ENCODE results near the gene SHTN1.

DNA sequence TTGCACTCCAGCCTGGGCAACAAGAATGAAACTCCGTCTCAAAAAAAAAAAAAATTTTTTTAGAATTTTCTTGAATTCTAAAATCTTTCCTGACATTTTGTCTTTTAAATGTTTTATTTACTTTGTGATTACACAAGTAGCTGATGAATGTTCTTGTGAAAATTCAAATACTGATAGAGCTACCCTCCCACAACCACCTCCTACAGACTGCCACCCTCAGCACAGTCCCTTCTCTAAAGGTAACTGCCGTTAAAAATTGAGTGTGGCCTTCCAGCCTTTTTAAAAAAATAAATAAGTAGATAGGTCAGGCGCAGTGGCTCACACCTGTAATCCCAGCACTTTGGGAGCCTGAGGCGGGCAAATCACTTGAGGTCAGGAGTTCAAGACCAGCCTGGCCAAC is 140.6 kb downstream of the SHTN1 start:
- TF ChIP-seq EZH2 (IDR thresholded peaks at IDR 0.05; ENCODE audit: insufficient read depth, poor library complexity, severe bottlenecking): no peak
- no peak for TF ChIP-seq EZH2phosphoT487 (IDR thresholded peaks at IDR 0.05; ENCODE audit: insufficient read depth, low read depth)

All from GM23248 (cell line).